KBM-7 (cell line): Measurements from ENCODE around the gene SUSD1.

Experiments
- DNase-seq: peaks from one replicate; pipeline ENCODE4 v3.0.0-alpha.2; 2015
- in situ Hi-C: fragments of 300-500 bp; cut with MboI; formaldehyde crosslinking; loops from 2 replicates; pipeline ENCODE4 v1.14.3; 2020; ENCODE audit warnings: low sequenced_read_pairs, low pct_unique_long_range_greater_than_20kb, mixed read lengths

Gene SUSD1

DNA sequence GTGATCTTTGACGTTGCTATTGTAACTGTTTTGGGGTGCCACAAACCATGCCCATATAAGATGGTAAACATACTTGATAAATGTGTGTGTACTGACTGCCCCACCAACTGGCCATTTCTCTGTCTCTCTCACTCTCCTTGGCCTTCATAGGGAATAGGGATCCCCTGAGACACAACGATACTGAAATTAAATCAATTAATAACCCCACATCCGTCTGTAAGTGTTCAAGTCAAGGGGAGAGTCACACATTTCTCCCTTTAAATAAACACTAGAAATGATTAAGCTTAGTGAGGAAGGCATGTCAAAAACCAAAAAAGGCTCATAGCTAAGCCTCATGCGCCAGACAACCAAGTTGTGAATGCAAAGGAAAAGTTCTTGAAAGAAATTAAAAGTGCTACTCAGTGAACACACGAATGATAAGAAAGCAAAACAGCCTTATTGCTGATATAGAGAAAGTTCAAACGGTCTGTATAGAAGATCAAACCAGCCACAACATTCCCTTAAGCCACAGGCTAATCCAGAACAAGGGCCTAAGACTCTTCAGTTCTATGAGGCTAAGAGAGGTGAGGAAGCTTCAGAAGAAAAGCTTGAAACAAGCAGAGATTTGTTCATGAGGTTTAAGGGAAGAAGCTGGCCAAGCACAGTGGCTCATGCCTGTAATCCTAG lies 167.4 kb downstream of the SUSD1 start:
- in situ Hi-C loops, result no loop called here
- DNase-seq, result no peak

DNA sequence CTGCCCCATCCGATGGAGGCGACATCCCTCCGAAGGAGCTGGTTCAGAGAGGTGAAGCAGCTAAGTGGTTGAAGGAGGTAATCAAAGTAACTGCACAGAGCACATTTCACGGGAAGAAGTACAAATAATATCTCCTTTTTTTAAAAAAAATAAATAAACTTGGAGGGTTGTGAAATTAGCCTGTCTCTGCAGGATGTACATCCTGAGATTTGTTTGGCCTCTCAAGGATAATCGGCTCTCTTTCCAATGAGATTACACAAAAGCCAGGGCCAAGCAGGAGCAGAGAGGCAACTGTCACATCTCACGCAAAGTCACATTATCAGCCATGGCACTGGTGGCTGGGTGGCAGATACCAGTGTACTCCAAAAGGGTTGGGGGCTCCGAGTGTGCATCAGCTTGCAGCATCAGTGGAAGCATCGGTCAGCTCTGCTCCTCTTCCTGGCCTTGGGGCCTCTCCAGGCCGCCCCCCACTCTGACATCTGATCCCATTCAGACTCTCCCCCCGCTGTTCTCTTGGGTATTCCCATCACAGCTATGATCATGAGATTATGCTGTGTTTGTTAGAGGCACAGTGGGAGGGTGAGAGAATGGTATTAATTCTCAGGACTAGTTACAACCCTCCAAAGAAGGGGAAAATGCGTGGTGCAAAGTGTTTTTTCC lies 168.6 kb downstream of the SUSD1 start:
- in situ Hi-C loops, result no loop called here
- no peak for DNase-seq

DNA sequence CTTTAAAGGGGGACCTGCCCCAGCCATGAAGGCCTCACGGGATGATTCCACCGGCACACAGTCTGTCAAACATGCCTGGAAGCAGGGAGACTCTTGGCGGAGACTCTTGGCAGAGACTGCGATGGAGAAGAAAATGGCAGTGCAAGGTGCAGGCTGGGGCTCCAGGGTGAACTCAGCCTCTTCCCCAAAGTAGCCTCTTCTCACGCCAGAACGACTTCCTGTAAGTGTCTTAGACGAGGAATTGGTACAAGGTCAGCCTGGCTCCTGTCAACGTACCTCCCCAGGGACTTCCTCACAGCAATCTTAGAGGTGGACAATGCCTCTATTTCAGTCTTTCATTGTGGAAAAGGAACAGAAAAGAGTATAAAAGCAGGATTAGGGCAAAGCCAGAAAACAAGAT lies 169.2 kb downstream of the SUSD1 start:
- DNase-seq, result peak; percentile 27
- in situ Hi-C loops, result no loop called here

DNA sequence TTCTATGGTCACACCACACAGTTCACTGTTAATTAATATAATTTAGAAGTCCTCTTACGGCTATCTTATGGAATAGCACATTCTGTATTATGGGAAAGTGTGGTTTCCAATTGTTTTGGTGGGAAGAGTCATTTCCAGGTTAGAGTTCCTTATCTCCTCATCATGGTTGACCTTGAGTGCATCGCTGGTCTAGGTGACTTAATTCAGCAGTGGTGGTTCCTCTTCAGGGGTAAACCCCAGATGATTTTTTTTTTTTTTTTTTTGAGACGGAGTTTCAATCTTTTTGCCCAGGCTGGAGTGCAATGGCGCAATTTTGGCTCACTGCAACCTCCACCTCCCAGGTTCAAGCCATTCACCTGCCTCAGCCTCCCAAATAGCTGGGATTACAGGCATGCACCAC lies 171.6 kb downstream of the SUSD1 start:
- DNase-seq, result no peak
- in situ Hi-C loops, result no loop called here

DNA sequence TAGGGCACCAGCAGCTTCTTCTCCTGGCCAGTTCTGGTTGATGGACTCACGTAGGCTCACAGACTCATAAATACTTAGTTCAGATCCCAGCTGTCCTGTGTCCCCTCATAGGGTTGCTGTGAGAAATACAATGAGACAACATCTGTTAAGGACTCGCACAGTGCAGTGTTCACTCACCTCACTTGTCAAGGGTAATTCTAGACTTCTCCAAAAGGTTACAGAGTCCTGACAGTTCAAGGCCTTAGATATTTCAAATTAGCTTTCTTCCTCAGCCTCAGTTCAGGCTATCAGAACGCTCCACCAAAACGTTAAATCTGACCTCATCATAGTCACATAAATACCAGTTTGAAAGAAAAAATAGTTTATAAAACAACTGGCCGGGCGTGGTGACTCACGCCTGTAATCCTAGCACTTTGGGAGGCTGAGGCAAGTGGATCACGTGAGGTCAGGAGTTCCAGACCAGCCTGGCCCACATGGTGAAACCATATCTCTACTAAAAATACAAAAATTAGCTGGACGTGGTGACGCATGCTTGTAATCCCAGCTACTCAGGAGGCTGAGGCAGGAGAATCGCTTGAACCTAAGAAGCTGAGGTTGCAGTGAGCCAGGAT lies 172.1 kb downstream of the SUSD1 start:
- no peak for DNase-seq
- in situ Hi-C loops, result no loop called here

DNA sequence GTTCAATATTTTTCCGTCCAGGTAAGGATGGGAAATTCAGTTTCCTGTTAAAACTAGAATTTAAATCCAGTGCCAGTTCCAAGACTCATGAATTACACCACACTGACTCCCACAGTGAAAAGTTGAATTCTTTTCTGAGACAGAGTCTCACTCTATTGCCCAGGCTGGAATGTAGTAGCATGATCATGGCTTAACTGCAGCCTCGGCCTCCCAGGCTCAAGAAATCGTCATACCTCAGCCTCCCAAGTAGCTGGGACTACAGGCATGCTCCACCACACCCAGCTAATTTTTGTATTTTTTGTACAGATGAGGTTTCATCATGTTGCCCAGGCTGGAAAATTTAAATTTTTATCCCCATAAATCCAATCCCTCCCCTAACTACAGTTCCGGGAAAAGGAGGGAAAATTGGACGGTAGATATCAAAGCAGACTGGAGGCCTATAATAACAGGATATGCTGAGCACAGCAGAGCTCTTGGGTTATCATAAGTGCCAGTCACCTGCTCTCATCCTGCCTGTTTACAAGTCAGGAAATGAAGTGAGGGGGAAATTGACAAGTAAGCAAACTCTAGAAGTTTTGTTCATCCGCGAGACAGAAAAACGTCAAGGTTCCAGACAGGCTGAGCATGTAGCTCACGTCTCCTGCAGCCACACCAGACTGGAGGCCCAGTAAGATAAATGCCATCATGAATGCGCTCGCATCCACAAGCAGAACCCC lies 172.8 kb downstream of the SUSD1 start:
- DNase-seq, result no peak
- in situ Hi-C loops, result no loop called here

DNA sequence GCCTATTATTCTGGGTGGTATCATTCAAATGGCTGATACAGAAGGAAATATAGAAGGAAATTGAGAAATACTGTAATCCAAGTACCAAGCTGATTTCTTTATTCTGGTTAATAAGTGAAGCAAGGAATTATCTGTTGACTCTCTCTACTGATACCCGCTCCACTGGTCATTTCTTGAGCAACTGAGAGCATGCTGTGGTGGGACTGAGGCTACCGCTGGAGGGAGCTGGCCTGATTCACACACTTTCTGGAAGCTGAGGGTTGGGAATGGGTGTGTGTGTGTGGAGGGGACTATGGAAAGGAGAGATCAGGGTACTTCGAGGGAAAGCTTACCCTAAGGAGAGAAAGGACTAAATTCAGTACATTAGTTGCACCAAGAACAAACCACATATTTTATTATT lies 174.4 kb downstream of the SUSD1 start:
- in situ Hi-C loops, result no loop called here
- DNase-seq, result no peak

DNA sequence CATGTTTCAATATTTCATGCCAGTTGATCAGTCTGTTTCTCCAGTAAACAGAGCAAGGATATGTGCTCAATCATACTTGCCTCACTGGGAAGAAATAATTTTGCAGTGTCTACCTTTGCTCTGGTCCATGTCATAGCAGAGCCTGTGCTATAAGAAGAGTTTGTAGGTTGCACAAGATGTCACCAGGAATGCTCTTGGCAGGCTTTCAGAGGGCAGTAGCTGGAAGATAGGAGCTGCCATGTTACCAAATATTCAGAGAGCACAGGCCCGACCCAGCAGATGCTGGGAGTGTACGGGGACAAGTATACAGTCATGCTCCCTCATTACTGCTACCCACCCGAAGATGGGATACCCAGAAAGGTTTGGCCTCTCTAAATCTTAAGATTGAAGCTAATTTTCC lies 175.8 kb downstream of the SUSD1 start:
- in situ Hi-C loops, result no loop called here
- no peak for DNase-seq

DNA sequence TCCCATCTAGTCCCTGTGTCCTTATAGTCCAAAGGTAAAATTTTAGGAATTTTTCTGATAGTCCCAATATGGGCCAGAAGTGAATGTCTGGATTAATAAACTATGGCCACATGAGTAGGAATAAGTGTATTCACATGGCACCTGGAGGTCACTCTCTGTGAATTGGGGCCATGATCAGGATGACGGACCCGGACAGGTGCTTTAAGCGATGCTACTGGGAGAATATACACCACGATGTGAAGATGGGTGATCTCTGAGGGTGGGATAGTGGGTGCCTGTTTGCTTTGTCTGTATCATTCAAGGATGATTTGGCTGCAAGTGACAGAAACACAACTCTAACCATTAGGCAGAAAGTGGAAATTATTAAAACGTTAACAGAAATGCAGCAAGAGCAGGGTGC lies 177.3 kb downstream of the SUSD1 start:
- DNase-seq, result no peak
- in situ Hi-C loops, result no loop called here

DNA sequence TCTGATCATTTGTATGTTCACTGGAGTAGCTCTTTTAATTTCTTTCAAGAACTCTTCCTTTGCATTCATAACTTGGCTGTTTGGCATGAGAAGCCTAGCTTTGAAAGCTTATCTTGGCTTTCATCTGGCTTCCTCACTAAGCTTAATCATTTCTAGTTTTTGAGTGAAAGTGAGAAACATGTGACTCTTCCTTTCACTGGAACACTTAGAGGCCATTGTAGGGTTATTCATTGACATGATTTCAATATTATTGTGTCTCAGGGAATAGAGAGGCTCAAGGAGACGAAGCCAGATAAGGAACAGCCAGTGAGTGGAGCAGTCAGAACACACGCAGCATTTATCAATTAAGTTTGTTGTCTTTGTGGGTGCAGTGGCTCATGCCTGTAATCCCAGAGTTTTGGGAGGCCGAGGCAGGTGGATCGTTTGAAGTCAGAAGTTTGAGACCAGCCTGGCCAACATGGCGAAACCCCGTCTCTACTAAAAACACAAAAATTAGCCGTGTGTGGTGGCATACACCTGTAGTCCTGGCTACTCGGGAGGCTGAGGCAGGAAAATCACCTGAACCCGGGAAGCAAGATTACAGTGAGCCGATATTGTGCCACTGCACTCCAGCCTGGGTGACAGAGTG lies 180.2 kb downstream of the SUSD1 start:
- in situ Hi-C loops, result no loop called here
- DNase-seq, result peak; percentile 42

DNA sequence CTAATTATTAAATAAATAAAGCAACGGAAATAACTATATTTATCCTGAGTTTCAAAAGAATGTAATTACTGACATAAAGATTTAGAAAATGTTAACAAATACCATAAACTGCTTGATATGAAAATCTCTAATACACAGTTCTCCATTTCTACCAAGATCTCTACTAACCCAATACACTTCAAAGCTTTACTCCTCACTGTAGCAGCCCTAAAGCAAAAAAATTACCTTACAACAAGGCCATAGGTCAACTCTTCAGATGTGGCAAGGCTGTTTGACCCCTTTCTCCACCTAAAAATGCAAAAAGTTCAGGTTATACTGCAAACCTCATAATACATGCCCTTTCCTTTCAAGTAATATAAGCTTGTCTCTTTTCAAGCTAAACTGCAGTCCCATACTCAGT lies 181.8 kb downstream of the SUSD1 start:
- in situ Hi-C loops, result no loop called here
- no peak for DNase-seq

DNA sequence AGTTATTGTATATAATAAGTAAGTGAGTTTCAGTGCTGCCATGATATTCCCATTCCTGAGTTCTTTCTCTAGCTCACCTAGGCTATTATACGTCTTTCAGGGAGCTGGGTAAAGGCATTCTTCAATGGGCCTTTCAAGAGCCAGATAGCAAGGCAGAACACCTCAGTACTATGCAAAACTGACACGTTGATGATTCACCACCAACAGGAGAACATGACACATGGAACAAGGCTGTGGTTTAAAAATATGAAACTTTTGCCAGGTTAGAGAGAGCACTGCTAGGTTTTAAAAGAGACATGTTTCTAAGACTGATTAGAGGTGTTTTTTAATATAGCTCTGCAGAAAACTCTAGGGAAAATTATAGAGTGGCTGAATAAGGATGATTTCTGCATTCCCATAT lies 182.6 kb downstream of the SUSD1 start:
- no peak for DNase-seq
- in situ Hi-C loops, result no loop called here

DNA sequence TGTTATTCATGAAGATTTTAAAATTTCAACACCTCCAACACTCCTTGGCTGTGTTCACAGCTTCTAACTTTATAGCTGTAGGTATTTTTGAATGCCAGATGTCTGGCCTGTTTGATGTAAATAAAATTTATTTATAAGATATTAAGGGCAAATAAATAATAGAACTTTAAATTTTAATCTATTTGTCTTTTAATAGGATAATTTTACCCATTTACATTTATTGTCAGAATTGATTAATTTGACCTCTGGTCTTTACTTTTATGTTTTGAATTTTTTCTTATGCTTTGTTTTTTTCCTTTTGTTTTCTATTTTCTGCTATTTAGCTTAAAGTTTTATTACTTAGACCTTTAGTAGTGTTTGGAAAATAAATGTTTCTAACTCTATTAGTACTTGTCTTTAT lies 183.9 kb downstream of the SUSD1 start:
- in situ Hi-C loops, result no loop called here
- no peak for DNase-seq
